Gastrocnemius medialis (tissue), 4 donors: ENCODE measurements around the gene CAV2. TPM values are rescaled to one million over a fixed set of nuclear protein-coding genes. Genes with fewer than 3 reads are reported as not detected.

ENCODE experiments used
- ATAC-seq, 2 donors: fragments of 150-250 bp; one replicate each; pipeline ENCODE4 v1.9.1; 2016
- DNase-seq, 2 donors: peaks; one replicate each; pipeline ENCODE4 v3.0.0-alpha.2; 2019
- H3K27ac ChIP-seq, 4 donors: fragments of 200-600 bp; sonication (generic); 1 replicate in 1 of 4; 2 replicates in 3 of 4; pipeline ENCODE4 v1.5.1; 2016 to 2018; ENCODE audit warnings: mild to moderate bottlenecking in 2 of 4, moderate library complexity in 1 of 4
- H3K27me3 ChIP-seq, 3 donors: fragments of 200-600 bp; sonication (generic) in 2 of 3; 1 replicate in 1 of 3; 2 replicates in 2 of 3; pipeline versions ENCODE4 v1.5.1 to v1.6.0; 2016 to 2019; ENCODE audit warnings: mild to moderate bottlenecking in 1 of 3, moderate library complexity in 1 of 3
- H3K36me3 ChIP-seq, 2 donors: fragments of 200-600 bp; sonication (generic) in 1 of 2; one replicate each; pipeline ENCODE4 v1.5.1; 2017 to 2018
- H3K4me1 ChIP-seq, 2 donors: fragments of 200-600 bp; sonication (generic) in 1 of 2; one replicate each; pipeline ENCODE4 v1.5.1; 2016 to 2017; ENCODE audit warnings: mild to moderate bottlenecking in 2 of 2
- H3K4me3 ChIP-seq, 4 donors: fragments of 200-600 bp; sonication (generic) in 3 of 4; 1 replicate in 1 of 4; 2 replicates in 3 of 4; pipeline ENCODE4 v1.5.1; 2016 to 2019; ENCODE audit warnings: mild to moderate bottlenecking in 2 of 4
- H3K9me3 ChIP-seq, 3 donors: fragments of 200-600 bp; sonication (generic) in 2 of 3; 1 replicate in 1 of 3; 2 replicates in 2 of 3; pipeline ENCODE4 v1.5.1; 2016 to 2019
- CTCF ChIP-seq, 5 experiments: fragments of 450-650 bp in 3 of 5; fragments of 200-600 bp in 2 of 5; sonication (generic) in 2 of 5; IDR thresholded peaks in 4 of 5; conservative IDR thresholded peaks in 1 of 5; 1 replicate in 4 of 5; 2 replicates in 1 of 5; pipeline ENCODE4 v1.5.1; 2016 to 2019; ENCODE audit warnings: antibody characterized with exemption in 5 of 5, mild to moderate bottlenecking in 3 of 5, moderate library complexity in 3 of 5
- POLR2A ChIP-seq, 2 donors: fragments of 450-650 bp; IDR thresholded peaks; one replicate each; pipeline ENCODE4 v1.6.1; 2017; ENCODE audit warnings: antibody characterized with exemption in 2 of 2, mild to moderate bottlenecking in 2 of 2, moderate library complexity in 2 of 2
- in situ Hi-C, 4 donors: fragments of 200-750 bp; cut with MboI; loops; one replicate each; pipeline versions ENCODE4 v1.15.0 to v1.8.0; 2017; ENCODE audit warnings: low sequenced_read_pairs in 4 of 4
- intact Hi-C: fragments of 100-400 bp; cut with DNase I; formaldehyde crosslinking; loops from one replicate; pipeline ENCODE4 v1.15.1; 2023; ENCODE audit warnings: low total_unique reads
- total RNA-seq, 4 donors: library from RNA; depleted of rRNA; stranded (reverse); fragments of >200 nt; gene quantifications; one replicate each; pipeline versions ENCODE4 v1.1.0 to v1.2.3, GENCODE V29; 2016

Gene CAV2
- total RNA-seq, 4 donors from 2014 or later: 12.7 to 26.2 (median 14.9) TPM

- H3K27ac ChIP-seq: peak overlapping the region in 1 of 4 donors; percentile 12
These were observed 6.1 kb upstream of the CAV2 start for GRCh38 chr7:116493449-116493848.

GRCh38 chr7:116494472-116494871 lies 5.1 kb upstream of the CAV2 start:
- no peaks in the 10 kb centered on the region for H3K36me3 ChIP-seq
- intact Hi-C loops: no loop called here
- H3K4me3 ChIP-seq: no peak overlapping the region
- no peak for ATAC-seq
- H3K27ac ChIP-seq: no peak overlapping the region
- TF ChIP-seq POLR2A (IDR thresholded peaks at IDR 0.05) (no peak), CTCF (IDR thresholded peaks at IDR 0.05 in 4 of 5, conservative IDR thresholded peaks at IDR 0.05 in 1 of 5) (no peak)
- H3K4me1 ChIP-seq: no peaks in the 10 kb centered on the region
- no peaks in the 10 kb centered on the region for H3K9me3 ChIP-seq
- DNase-seq: no peak
- H3K27me3 ChIP-seq: no peaks in the 10 kb centered on the region
- in situ Hi-C loops: no loop called here

More at GRCh38 chr7:116493449-116493848, 6.1 kb upstream of the CAV2 start:
- Histone ChIP-seq H3K36me3 (no peaks in the 10 kb centered on the region), H3K27me3 (no peaks in the 10 kb centered on the region), H3K4me3 (no peak overlapping the region), H3K4me1 (no peaks in the 10 kb centered on the region), H3K9me3 (no peaks in the 10 kb centered on the region)
- TF ChIP-seq POLR2A (IDR thresholded peaks at IDR 0.05) (no peak), CTCF (IDR thresholded peaks at IDR 0.05 in 4 of 5, conservative IDR thresholded peaks at IDR 0.05 in 1 of 5) (no peak)
- DNase-seq (no peak), ATAC-seq (no peak)
- intact Hi-C loops: no loop called here
- in situ Hi-C loops: no loop called here

- DNase-seq (no peak), ATAC-seq (no peak)
- Histone ChIP-seq H3K27ac (peak overlapping the region in 1 of 4 donors; percentile 21), H3K36me3 (no peaks in the 10 kb centered on the region), H3K27me3 (peaks cover 0 to 10% (median 9%) of the 10 kb centered on the region in 3 donors), H3K4me3 (no peak overlapping the region), H3K9me3 (no peaks in the 10 kb centered on the region), H3K4me1 (peaks cover 0 to 6% of the 10 kb centered on the region in 2 donors)
- in situ Hi-C loops: no loop called here
- intact Hi-C loops: no loop called here
- TF ChIP-seq CTCF (IDR thresholded peaks at IDR 0.05 in 4 of 5, conservative IDR thresholded peaks at IDR 0.05 in 1 of 5): no peak
- no peak for TF ChIP-seq POLR2A (IDR thresholded peaks at IDR 0.05)
These were observed 3.8 kb upstream of the CAV2 start for GRCh38 chr7:116495736-116496135.

- no peak for DNase-seq
- intact Hi-C loops: no loop called here
- H3K27me3 ChIP-seq: peaks cover 0 to 16% (median 11%) of the 10 kb centered on the region in 3 donors
- no peak for ATAC-seq
- no peaks in the 10 kb centered on the region for H3K36me3 ChIP-seq
- H3K4me3 ChIP-seq: no peak overlapping the region
- in situ Hi-C loops: no loop called here
- TF ChIP-seq POLR2A (IDR thresholded peaks at IDR 0.05) (no peak), CTCF (IDR thresholded peaks at IDR 0.05 in 4 of 5, conservative IDR thresholded peaks at IDR 0.05 in 1 of 5) (no peak)
- no peak overlapping the region for H3K27ac ChIP-seq
- no peaks in the 10 kb centered on the region for H3K9me3 ChIP-seq
- peaks cover 0 to 6% of the 10 kb centered on the region in 2 donors for H3K4me1 ChIP-seq
These were observed 2.9 kb upstream of the CAV2 start for GRCh38 chr7:116496653-116497052.

GRCh38 chr7:116497708-116498107 lies 1.8 kb upstream of the CAV2 start:
- in situ Hi-C loops: no loop called here
- Histone ChIP-seq H3K4me1 (peaks cover 0 to 6% of the 10 kb centered on the region in 2 donors), H3K27ac (no peak overlapping the region)

More at GRCh38 chr7:116497708-116498107, 1.8 kb upstream of the CAV2 start:
- intact Hi-C loops: no loop called here
- Histone ChIP-seq H3K4me3 (no peak overlapping the region), H3K36me3 (no peaks in the 10 kb centered on the region), H3K9me3 (no peaks in the 10 kb centered on the region), H3K27me3 (peaks cover 0 to 16% (median 11%) of the 10 kb centered on the region in 3 donors)
- no peak for TF ChIP-seq CTCF (IDR thresholded peaks at IDR 0.05 in 4 of 5, conservative IDR thresholded peaks at IDR 0.05 in 1 of 5)
- no peak for TF ChIP-seq POLR2A (IDR thresholded peaks at IDR 0.05)
- DNase-seq: no peak
- ATAC-seq: no peak
